ENCODE data around the gene KY.
"Not testable (repeated sequence)": the region's sequence is repeated elsewhere in the genome, so short reads cannot be mapped to it uniquely, and the experiment has no call there.

Gene KY

GRCh38 chr3:134598763-134599545 lies 51.9 kb downstream of the KY start:
- no peak for DNase-seq

DNA sequence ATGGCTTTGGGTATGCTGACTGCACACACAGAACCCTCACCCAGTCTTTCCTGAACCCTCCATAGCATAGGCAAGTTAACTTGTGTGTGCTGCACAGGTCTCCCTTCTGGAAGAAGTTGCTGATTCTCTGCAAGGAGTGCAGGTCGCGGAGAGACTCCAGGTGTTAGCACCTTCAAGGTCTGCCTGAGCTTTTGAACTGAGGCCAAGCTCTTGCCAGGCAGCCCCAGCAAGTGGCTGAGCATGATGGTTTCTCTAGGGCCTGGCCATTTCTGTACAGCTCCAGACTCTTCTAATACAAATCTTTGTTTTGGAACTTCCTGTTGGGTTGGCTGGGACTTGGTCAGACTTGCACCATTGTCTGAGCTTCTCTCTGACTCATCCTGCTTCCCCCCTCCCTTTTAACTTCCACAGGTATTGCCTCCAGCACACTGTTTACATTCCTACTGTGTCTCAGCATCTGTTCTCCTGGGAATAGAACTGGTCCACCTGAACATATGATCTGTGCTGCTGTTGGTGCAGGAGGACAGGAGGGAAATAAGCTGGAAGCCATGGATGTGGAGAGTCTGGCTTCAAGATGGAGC lies 53.3 kb downstream of the KY start:
- no peak for DNase-seq

DNA sequence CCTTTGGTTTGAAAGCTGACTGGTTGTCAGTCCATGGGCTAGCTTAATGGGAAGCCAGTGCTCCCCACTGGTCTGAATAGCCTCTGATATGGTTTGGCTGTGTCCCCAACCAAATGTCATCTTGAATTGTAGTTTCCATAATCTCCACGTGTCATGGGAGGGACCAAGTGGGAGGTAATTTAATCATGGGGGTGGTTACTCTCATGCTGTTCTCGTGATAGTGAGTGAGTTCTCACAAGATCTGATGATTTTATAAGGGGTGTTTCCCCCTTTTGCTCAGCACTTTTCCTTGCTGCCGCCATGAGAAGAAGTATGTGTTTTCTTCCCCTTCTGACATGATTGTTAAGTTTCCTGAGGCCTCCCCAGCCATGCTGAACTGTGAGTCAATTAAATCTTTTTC lies 55.8 kb downstream of the KY start:
- not testable (repeated sequence) for DNase-seq

DNA sequence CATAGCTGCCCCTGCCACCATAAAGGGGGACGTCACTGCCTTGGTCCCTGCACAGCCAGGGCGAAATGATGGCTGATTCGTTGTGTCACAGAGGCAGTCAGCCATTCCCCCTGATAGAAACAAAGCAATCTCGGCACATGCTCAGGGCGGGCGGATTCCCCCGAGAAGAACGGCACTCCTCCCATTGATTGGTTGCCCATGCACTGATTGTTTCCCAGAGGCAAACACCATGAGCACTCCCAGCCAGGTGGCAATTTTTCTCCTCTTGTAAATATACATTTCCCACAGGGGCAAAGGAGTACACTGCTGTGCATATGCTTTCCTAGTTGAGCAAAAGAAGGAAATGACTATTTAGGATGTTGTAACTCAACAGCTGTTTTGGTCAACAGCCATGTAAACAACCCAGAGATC lies 56.5 kb downstream of the KY start:
- DNase-seq: no peak

- DNase-seq: no peak
These were observed 58.0 kb downstream of the KY start for GRCh38 chr3:134592806-134593205.

GRCh38 chr3:134590766-134591165 lies 60.1 kb downstream of the KY start:
- no peak for DNase-seq

- no peak for DNase-seq
These were observed 71.6 kb downstream of the KY start for GRCh38 chr3:134579141-134579665.

GRCh38 chr3:134576831-134577230 lies 74.0 kb downstream of the KY start:
- DNase-seq: no peak

- DNase-seq: no peak
These were observed 74.4 kb downstream of the KY start for GRCh38 chr3:134576426-134576825.

GRCh38 chr3:134569899-134570298 lies 80.9 kb downstream of the KY start:
- DNase-seq: not testable (repeated sequence)

DNA sequence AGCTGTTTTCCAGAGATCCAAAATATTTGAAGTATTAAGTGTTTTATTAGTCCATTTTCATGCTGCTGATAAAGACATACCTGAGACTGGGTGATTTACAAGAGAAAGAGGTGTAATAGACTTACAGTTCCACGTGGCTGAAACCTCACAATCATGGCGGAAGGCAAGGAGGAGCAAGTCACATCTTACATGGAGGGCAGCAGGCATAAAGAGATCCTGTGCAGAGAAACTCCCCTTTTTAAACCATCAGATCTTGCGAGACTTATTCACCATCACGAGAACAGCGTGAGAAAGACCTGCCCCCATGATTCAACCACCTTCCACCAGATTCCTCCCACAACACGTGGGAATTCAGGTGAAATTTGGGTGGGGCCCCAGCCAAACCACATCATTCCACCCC lies 82.0 kb downstream of the KY start:
- DNase-seq: no peak

GRCh38 chr3:134567605-134568004 lies 83.2 kb downstream of the KY start:
- DNase-seq: no peak

DNA sequence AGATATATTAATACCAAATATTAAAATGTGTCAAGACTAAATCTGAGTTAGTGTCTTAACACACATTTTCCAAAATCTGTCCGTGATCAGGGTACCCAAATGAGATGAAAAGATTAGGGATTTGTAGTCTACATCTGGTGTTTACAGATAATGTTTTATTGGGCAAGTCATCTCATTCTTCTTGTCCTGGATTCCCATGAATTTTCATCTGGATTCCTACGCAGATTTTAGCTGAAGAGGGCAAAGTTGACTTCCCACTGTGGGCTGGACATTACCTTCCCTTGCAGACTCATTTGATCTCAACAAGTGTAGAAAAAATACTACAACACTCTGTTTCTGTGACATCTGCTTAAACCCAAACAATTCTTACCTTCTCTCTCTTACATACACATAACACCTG lies 85.8 kb downstream of the KY start:
- no peak for DNase-seq

GRCh38 chr3:134563601-134564000 lies 87.2 kb downstream of the KY start:
- no peak for DNase-seq

- DNase-seq: no peak
These were observed 88.8 kb downstream of the KY start for GRCh38 chr3:134562055-134562454.

GRCh38 chr3:134559591-134559990 lies 91.2 kb downstream of the KY start:
- no peak for DNase-seq

All from activated T-cell treated with anti-CD3 and anti-CD28 coated beads, Interleukin-2, amount 50 U/mL, for 48 hours (primary cell).